Measurements from ENCODE around the gene SPTBN2. TPM values are rescaled to one million over a fixed set of nuclear protein-coding genes. Genes with fewer than 3 reads are reported as not detected.

Gene SPTBN2
- total RNA-seq, 1 experiment from 2014 or later = 18.9 TPM

- no peak overlapping the region for H3K27ac ChIP-seq (ENCODE audit: low read length)
- H3K9ac ChIP-seq (ENCODE audit: low read length) = no peak overlapping the region
- no peaks in the 10 kb centered on the region for H3K79me2 ChIP-seq (ENCODE audit: low read length)
- H3K27me3 ChIP-seq (ENCODE audit: low read length) = no peaks in the 10 kb centered on the region
- peaks cover 9% of the 10 kb centered on the region for H3K4me1 ChIP-seq (ENCODE audit: low read length)
- H3K9me2 ChIP-seq (replicated peaks; ENCODE audit: insufficient read depth, low read length) = no peaks in the 10 kb centered on the region
- H4K20me1 ChIP-seq (ENCODE audit: insufficient read depth, low read depth, low read length) = no peaks in the 10 kb centered on the region
- no peak overlapping the region for H3K4me3 ChIP-seq (ENCODE audit: low read length)
- DNase-seq = no peak
- no peak overlapping the region for H2AFZ ChIP-seq (ENCODE audit: low read length)
- H3K4me2 ChIP-seq (ENCODE audit: low read depth, low read length, poor library complexity, severe bottlenecking) = no peak overlapping the region
- no peaks in the 10 kb centered on the region for H3K9me3 ChIP-seq (ENCODE audit: low read length)
- H3K36me3 ChIP-seq (ENCODE audit: insufficient read depth, low read length) = no peaks in the 10 kb centered on the region; the same call in 1 of the 2 replicates
These were observed 13.5 kb downstream of the SPTBN2 start for GRCh38 chr11:66715346-66716085.

GRCh38 chr11:66713746-66714480, 15.1 kb downstream of the SPTBN2 start:
- no peak overlapping the region for H3K27ac ChIP-seq (ENCODE audit: low read length)
- no peaks in the 10 kb centered on the region for H3K27me3 ChIP-seq (ENCODE audit: low read length)
- H3K36me3 ChIP-seq (ENCODE audit: insufficient read depth, low read length) = no peaks in the 10 kb centered on the region
- no peak overlapping the region for H3K9ac ChIP-seq (ENCODE audit: low read length)
- no peak overlapping the region for H3K4me3 ChIP-seq (ENCODE audit: low read length)
- no peak overlapping the region for H2AFZ ChIP-seq (ENCODE audit: low read length)
- H3K4me2 ChIP-seq (ENCODE audit: low read depth, low read length, poor library complexity, severe bottlenecking) = no peak overlapping the region
- H3K9me2 ChIP-seq (replicated peaks; ENCODE audit: insufficient read depth, low read length) = no peaks in the 10 kb centered on the region
- H4K20me1 ChIP-seq (ENCODE audit: insufficient read depth, low read depth, low read length) = no peaks in the 10 kb centered on the region
- H3K9me3 ChIP-seq (ENCODE audit: low read length) = no peaks in the 10 kb centered on the region
- H3K4me1 ChIP-seq (ENCODE audit: low read length) = no peaks in the 10 kb centered on the region
- no peak for DNase-seq
- H3K79me2 ChIP-seq (ENCODE audit: low read length) = no peaks in the 10 kb centered on the region

- H3K9me2 ChIP-seq (replicated peaks; ENCODE audit: insufficient read depth, low read length) = no peaks in the 10 kb centered on the region
- no peaks in the 10 kb centered on the region for H3K79me2 ChIP-seq (ENCODE audit: low read length)
- H3K9me3 ChIP-seq (ENCODE audit: low read length) = no peaks in the 10 kb centered on the region
- no peak overlapping the region for H3K4me2 ChIP-seq (ENCODE audit: low read depth, low read length, poor library complexity, severe bottlenecking)
- H3K9ac ChIP-seq (ENCODE audit: low read length) = no peak overlapping the region
- no peak overlapping the region for H3K4me3 ChIP-seq (ENCODE audit: low read length)
- H3K36me3 ChIP-seq (ENCODE audit: insufficient read depth, low read length) = no peaks in the 10 kb centered on the region
- no peaks in the 10 kb centered on the region for H3K27me3 ChIP-seq (ENCODE audit: low read length)
- no peak overlapping the region for H3K27ac ChIP-seq (ENCODE audit: low read length)
- H2AFZ ChIP-seq (ENCODE audit: low read length) = no peak overlapping the region
- H4K20me1 ChIP-seq (ENCODE audit: insufficient read depth, low read depth, low read length) = no peaks in the 10 kb centered on the region
- H3K4me1 ChIP-seq (ENCODE audit: low read length) = no peaks in the 10 kb centered on the region
- no peak for DNase-seq
These were observed 18.6 kb downstream of the SPTBN2 start for GRCh38 chr11:66710384-66710930.

- Histone ChIP-seq H3K4me1 (ENCODE audit: low read length) (no peaks in the 10 kb centered on the region), H3K27ac (ENCODE audit: low read length) (no peak overlapping the region), H3K27me3 (ENCODE audit: low read length) (no peaks in the 10 kb centered on the region), H3K4me2 (ENCODE audit: low read depth, low read length, poor library complexity, severe bottlenecking) (no peak overlapping the region), H3K9me2 (replicated peaks; ENCODE audit: insufficient read depth, low read length) (no peaks in the 10 kb centered on the region), H3K79me2 (ENCODE audit: low read length) (no peaks in the 10 kb centered on the region), H3K4me3 (ENCODE audit: low read length) (no peak overlapping the region), H3K9me3 (ENCODE audit: low read length) (no peaks in the 10 kb centered on the region), H2AFZ (ENCODE audit: low read length) (no peak overlapping the region), H3K36me3 (ENCODE audit: insufficient read depth, low read length) (no peaks in the 10 kb centered on the region), H3K9ac (ENCODE audit: low read length) (no peak overlapping the region), H4K20me1 (ENCODE audit: insufficient read depth, low read depth, low read length) (no peaks in the 10 kb centered on the region)
- DNase-seq = no peak
These were observed 20.3 kb downstream of the SPTBN2 start for GRCh38 chr11:66708701-66709100.

GRCh38 chr11:66708094-66708493, 20.9 kb downstream of the SPTBN2 start:
- Histone ChIP-seq H3K4me3 (ENCODE audit: low read length) (no peak overlapping the region), H3K4me2 (ENCODE audit: low read depth, low read length, poor library complexity, severe bottlenecking) (no peak overlapping the region)

GRCh38 chr11:66707486-66707885, 21.5 kb downstream of the SPTBN2 start:
- H3K9me2 ChIP-seq (replicated peaks; ENCODE audit: insufficient read depth, low read length) = no peaks in the 10 kb centered on the region
- no peak overlapping the region for H3K9ac ChIP-seq (ENCODE audit: low read length)
- H3K36me3 ChIP-seq (ENCODE audit: insufficient read depth, low read length) = no peaks in the 10 kb centered on the region
- no peaks in the 10 kb centered on the region for H3K27me3 ChIP-seq (ENCODE audit: low read length)
- H3K4me2 ChIP-seq (ENCODE audit: low read depth, low read length, poor library complexity, severe bottlenecking) = no peak overlapping the region
- no peak for DNase-seq
- no peaks in the 10 kb centered on the region for H4K20me1 ChIP-seq (ENCODE audit: insufficient read depth, low read depth, low read length)
- H3K4me1 ChIP-seq (ENCODE audit: low read length) = no peaks in the 10 kb centered on the region
- no peak overlapping the region for H3K4me3 ChIP-seq (ENCODE audit: low read length)
- H3K79me2 ChIP-seq (ENCODE audit: low read length) = no peaks in the 10 kb centered on the region
- no peak overlapping the region for H2AFZ ChIP-seq (ENCODE audit: low read length)
- H3K27ac ChIP-seq (ENCODE audit: low read length) = no peak overlapping the region
- H3K9me3 ChIP-seq (ENCODE audit: low read length) = no peaks in the 10 kb centered on the region

More at GRCh38 chr11:66708094-66708493, 20.9 kb downstream of the SPTBN2 start:
- Histone ChIP-seq H3K9me3 (ENCODE audit: low read length) (no peaks in the 10 kb centered on the region), H3K36me3 (ENCODE audit: insufficient read depth, low read length) (no peaks in the 10 kb centered on the region), H3K79me2 (ENCODE audit: low read length) (no peaks in the 10 kb centered on the region), H3K27me3 (ENCODE audit: low read length) (no peaks in the 10 kb centered on the region), H4K20me1 (ENCODE audit: insufficient read depth, low read depth, low read length) (no peaks in the 10 kb centered on the region), H2AFZ (ENCODE audit: low read length) (no peak overlapping the region), H3K4me1 (ENCODE audit: low read length) (no peaks in the 10 kb centered on the region), H3K27ac (ENCODE audit: low read length) (no peak overlapping the region), H3K9me2 (replicated peaks; ENCODE audit: insufficient read depth, low read length) (no peaks in the 10 kb centered on the region), H3K9ac (ENCODE audit: low read length) (no peak overlapping the region)
- DNase-seq = no peak

- H3K4me2 ChIP-seq (ENCODE audit: low read depth, low read length, poor library complexity, severe bottlenecking) = no peak overlapping the region
- H3K9ac ChIP-seq (ENCODE audit: low read length) = no peak overlapping the region
- no peaks in the 10 kb centered on the region for H4K20me1 ChIP-seq (ENCODE audit: insufficient read depth, low read depth, low read length)
- no peak overlapping the region for H3K4me3 ChIP-seq (ENCODE audit: low read length)
- no peaks in the 10 kb centered on the region for H3K9me3 ChIP-seq (ENCODE audit: low read length)
- no peaks in the 10 kb centered on the region for H3K9me2 ChIP-seq (replicated peaks; ENCODE audit: insufficient read depth, low read length)
- DNase-seq = no peak
- no peaks in the 10 kb centered on the region for H3K4me1 ChIP-seq (ENCODE audit: low read length)
- H3K36me3 ChIP-seq (ENCODE audit: insufficient read depth, low read length) = no peaks in the 10 kb centered on the region
- H3K27me3 ChIP-seq (ENCODE audit: low read length) = no peaks in the 10 kb centered on the region
- H3K27ac ChIP-seq (ENCODE audit: low read length) = no peak overlapping the region
- no peak overlapping the region for H2AFZ ChIP-seq (ENCODE audit: low read length)
- no peaks in the 10 kb centered on the region for H3K79me2 ChIP-seq (ENCODE audit: low read length)
These were observed 22.0 kb downstream of the SPTBN2 start for GRCh38 chr11:66706989-66707388.

GRCh38 chr11:66705587-66706335, 23.3 kb downstream of the SPTBN2 start:
- no peak overlapping the region for H3K4me2 ChIP-seq (ENCODE audit: low read depth, low read length, poor library complexity, severe bottlenecking)
- H3K9me2 ChIP-seq (replicated peaks; ENCODE audit: insufficient read depth, low read length) = no peaks in the 10 kb centered on the region
- no peak overlapping the region for H3K9ac ChIP-seq (ENCODE audit: low read length)

More at GRCh38 chr11:66705587-66706335, 23.3 kb downstream of the SPTBN2 start:
- Histone ChIP-seq H3K4me3 (ENCODE audit: low read length) (no peak overlapping the region), H4K20me1 (ENCODE audit: insufficient read depth, low read depth, low read length) (no peaks in the 10 kb centered on the region), H3K9me3 (ENCODE audit: low read length) (no peaks in the 10 kb centered on the region), H2AFZ (ENCODE audit: low read length) (no peak overlapping the region), H3K27me3 (ENCODE audit: low read length) (no peaks in the 10 kb centered on the region), H3K79me2 (ENCODE audit: low read length) (no peaks in the 10 kb centered on the region), H3K36me3 (ENCODE audit: insufficient read depth, low read length) (no peaks in the 10 kb centered on the region), H3K27ac (ENCODE audit: low read length) (no peak overlapping the region), H3K4me1 (ENCODE audit: low read length) (no peaks in the 10 kb centered on the region)
- no peak for DNase-seq
